ENCODE results near the gene TMEM131. TPM values are rescaled to one million over a fixed set of nuclear protein-coding genes. Genes with fewer than 3 reads are reported as not detected.

The TMEM131 gene
- total RNA-seq, 1 experiment from 2014 or later: 21.9 TPM

DNA sequence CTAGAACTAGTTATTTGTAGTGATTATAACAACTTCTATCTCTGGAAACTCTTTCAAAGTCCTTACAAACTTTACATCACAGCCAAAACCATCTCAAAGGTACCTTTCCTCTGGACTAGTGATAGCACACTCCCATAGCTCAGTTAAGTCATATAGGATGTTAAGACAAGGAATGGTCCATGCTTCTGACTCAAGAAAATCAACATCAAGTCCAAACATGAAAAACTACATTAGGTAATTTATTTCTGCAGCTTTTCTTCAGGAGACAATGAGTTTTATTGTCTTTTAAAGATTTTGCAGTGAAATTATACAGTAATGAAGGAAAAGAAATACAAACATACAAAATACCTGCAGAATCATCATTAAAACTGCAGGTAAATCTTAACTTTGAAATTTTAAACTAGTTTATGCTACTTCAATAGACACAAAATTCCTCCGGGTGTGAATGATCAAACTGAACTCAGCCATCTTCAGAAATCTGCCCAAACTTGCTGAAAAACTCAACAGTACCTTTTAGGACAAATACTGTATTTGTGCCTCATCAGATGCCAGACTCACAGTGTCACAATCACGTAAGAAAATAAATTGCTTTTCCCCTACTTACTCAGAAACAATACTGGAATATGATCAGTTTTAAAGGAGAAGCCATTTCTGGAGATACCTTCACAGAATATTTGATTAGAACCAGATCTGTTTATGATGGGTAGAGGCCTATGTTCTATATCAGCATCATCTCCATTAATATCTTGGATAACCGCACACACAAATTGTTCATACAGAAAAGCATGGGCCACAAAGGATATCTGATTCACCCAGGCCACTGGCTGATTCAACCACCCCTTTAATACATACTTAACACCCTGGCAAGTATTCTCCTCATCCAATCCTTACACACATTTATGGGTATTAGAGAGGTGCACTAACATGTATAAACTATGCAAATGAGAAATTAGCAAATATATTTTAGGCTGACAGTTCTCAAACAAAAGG lies 2.6 kb downstream of the TMEM131 start (continued):
- TF ChIP-seq AFF4 (CRISPR knock-in tag; IDR thresholded peaks at IDR 0.05; ENCODE audit: borderline replicate concordance): no peak

GRCh38 chr2:97991081-97991856 lies 4.5 kb downstream of the TMEM131 start:
- peaks cover 8% of the 10 kb centered on the region for H3K36me3 Mint-ChIP-seq
- ATAC-seq: no peak
- no peak overlapping the region for H3K27ac Mint-ChIP-seq
- DNase-seq (ENCODE audit: low spot score): no peak
- H3K27me3 Mint-ChIP-seq (ENCODE audit: low read depth): no peaks in the 10 kb centered on the region; the same call in 1 of the 2 replicates
- ChIA-PET CTCF (no interaction called here), POLR2A (no interaction called here)
- peaks cover 26% of the 10 kb centered on the region for H3K4me1 Mint-ChIP-seq
- no peak for TF ChIP-seq OVOL2 (CRISPR knock-in tag; IDR thresholded peaks at IDR 0.05; ENCODE audit: borderline replicate concordance)
- TF ChIP-seq IRF2 (CRISPR knock-in tag; IDR thresholded peaks at IDR 0.05; ENCODE audit: borderline replicate concordance, low read depth): no peak
- H3K9me3 Mint-ChIP-seq: peaks cover 15% of the 10 kb centered on the region
- H3K4me3 Mint-ChIP-seq: no peak overlapping the region

GRCh38 chr2:97988722-97989121 lies 7.0 kb downstream of the TMEM131 start:
- no peak overlapping the region for H3K4me3 Mint-ChIP-seq
- ATAC-seq (no peak), DNase-seq (ENCODE audit: low spot score) (no peak)
- H3K27ac Mint-ChIP-seq: no peak overlapping the region
- H3K27me3 Mint-ChIP-seq (ENCODE audit: low read depth): no peaks in the 10 kb centered on the region; the same call in 1 of the 2 replicates
- POLR2A ChIA-PET: no interaction called here
- H3K36me3 Mint-ChIP-seq: peaks cover 8% of the 10 kb centered on the region
- H3K4me1 Mint-ChIP-seq: peaks cover 17% of the 10 kb centered on the region
- CTCF ChIA-PET: no interaction called here
- peaks cover 15% of the 10 kb centered on the region for H3K9me3 Mint-ChIP-seq
- no peak for TF ChIP-seq ZNF671 (CRISPR knock-in tag; IDR thresholded peaks at IDR 0.05)
- TF ChIP-seq CBFB (CRISPR knock-in tag; IDR thresholded peaks at IDR 0.05; ENCODE audit: low read depth): no peak
- TF ChIP-seq, protein P1, sequence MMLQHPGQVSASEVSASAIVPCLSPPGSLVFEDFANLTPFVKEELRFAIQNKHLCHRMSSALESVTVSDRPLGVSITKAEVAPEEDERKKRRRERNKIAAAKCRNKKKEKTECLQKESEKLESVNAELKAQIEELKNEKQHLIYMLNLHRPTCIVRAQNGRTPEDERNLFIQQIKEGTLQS (CRISPR knock-in tag; conservative IDR thresholded peaks at IDR 0.05): no peak
- TF ChIP-seq AR (CRISPR knock-in tag; IDR thresholded peaks at IDR 0.05): no peak
- TF ChIP-seq, protein P2, sequence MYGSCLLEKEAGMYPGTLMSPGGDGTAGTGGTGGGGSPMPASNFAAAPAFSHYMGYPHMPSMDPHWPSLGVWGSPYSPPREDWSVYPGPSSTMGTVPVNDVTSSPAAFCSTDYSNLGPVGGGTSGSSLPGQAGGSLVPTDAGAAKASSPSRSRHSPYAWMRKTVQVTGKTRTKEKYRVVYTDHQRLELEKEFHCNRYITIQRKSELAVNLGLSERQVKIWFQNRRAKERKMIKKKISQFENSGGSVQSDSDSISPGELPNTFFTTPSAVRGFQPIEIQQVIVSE (CRISPR knock-in tag; IDR thresholded peaks at IDR 0.05; ENCODE audit: borderline replicate concordance): no peak
- no peak for TF ChIP-seq ZBTB43 (CRISPR knock-in tag; IDR thresholded peaks at IDR 0.05)
- TF ChIP-seq ZNF121 (CRISPR knock-in tag; IDR thresholded peaks at IDR 0.05): no peak

Data from WTC11 (cell line).